Thyroid gland (tissue), 4 donors: ENCODE data around the gene MACC1. TPM values are rescaled to one million over a fixed set of nuclear protein-coding genes. Genes with fewer than 3 reads are reported as not detected.
A peak's percentile ranks its signal among the peaks of the same experiment; 100 is the strongest.

Source experiments
- DNase-seq, 2 donors: peaks; one replicate each; pipeline ENCODE4 v3.0.0-alpha.2; 2019
- H3K27ac ChIP-seq, 3 donors: fragments of 200-600 bp; sonication (generic); 1 replicate in 2 of 3; 2 replicates in 1 of 3; pipeline ENCODE4 v1.5.1; 2016 to 2019; ENCODE audit warnings: mild to moderate bottlenecking in 1 of 3, moderate library complexity in 1 of 3
- H3K27me3 ChIP-seq: fragments of 200-600 bp; sonication (generic); one replicate; pipeline ENCODE4 v1.5.1; 2019
- H3K36me3 ChIP-seq, 2 donors: fragments of 200-600 bp; sonication (generic); one replicate each; pipeline ENCODE4 v1.5.1; 2016 to 2019
- H3K4me1 ChIP-seq, 2 donors: fragments of 200-600 bp; sonication (generic); one replicate each; pipeline ENCODE4 v1.5.1; 2017 to 2019
- H3K4me3 ChIP-seq, 3 donors: fragments of 200-600 bp; sonication (generic); replicated peaks in 1 of 3; 1 replicate in 2 of 3; 2 replicates in 1 of 3; pipeline ENCODE4 v1.5.1; 2016; ENCODE audit warnings: mild to moderate bottlenecking in 1 of 3
- H3K9me3 ChIP-seq: fragments of 200-600 bp; sonication (generic); one replicate; pipeline ENCODE4 v1.5.1; 2017
- POLR2A ChIP-seq, 2 donors: fragments of 450-650 bp; IDR thresholded peaks; one replicate each; pipeline ENCODE4 v1.6.1; 2017; ENCODE audit warnings: antibody characterized with exemption in 2 of 2, mild to moderate bottlenecking in 2 of 2, moderate library complexity in 1 of 2
- WGBS, 2 donors: methylation state at CpG; one replicate each; pipeline ENCODE4 v1.1.5; 2017; 5-methylcytosine and 5-hydroxymethylcytosine counted together
- intact Hi-C: fragments of 100-400 bp; cut with DNase I; formaldehyde crosslinking; loops from one replicate; pipeline ENCODE4 v1.15.1; 2023
- total RNA-seq, 4 donors: library from RNA; depleted of rRNA; stranded (reverse); fragments of >200 nt; gene quantifications; one replicate each; pipeline ENCODE4 v1.2.3, GENCODE V29; 2016
- TF ChIP-seq, protein P1 (sequence below), 6 experiments: fragments of 200-600 bp in 3 of 6; fragments of 450-650 bp in 3 of 6; sonication (generic) in 3 of 6; IDR thresholded peaks; one replicate each; pipeline ENCODE4 v1.5.1; 2016 to 2019; ENCODE audit warnings: antibody characterized with exemption in 6 of 6, mild to moderate bottlenecking in 2 of 6, inconsistent platforms in 1 of 6, moderate library complexity in 1 of 6

Gene MACC1
- total RNA-seq, 4 donors from 2014 or later: 2.6 to 7.7 (median 3.6) TPM

DNA sequence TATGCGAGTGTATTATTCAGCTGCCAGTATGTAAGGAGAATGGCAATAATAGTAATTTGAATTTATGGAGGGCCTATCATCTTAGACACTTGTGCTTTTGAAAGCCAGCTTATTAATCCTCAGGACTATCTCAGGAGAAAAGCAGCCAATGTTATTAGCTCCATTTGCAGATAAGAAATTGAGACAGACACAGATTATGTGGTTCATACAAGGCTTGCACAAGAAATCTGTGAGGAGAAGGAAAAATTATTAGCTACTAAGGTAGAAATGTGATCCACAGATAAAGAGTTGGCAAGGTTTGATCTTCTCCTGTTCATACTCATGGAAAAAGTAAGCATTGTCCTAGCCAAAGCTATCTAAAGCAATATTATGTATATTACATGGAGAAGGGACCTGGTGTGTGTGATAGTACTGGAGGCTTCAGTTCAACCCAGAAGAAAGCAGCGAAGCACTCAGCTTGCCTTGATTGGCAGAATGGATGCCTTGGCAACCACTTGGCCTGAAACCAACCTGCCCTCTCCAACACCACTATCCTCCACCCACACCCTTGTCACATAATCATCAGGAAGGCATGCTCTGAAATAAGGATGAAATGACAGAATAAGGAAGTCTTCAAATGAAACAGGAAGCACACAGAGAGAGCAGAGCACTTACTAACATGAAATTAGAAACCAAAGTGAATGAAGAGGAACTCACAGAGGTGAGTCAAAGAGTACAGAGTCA, 18.0 kb downstream of the MACC1 start:
- H3K36me3 ChIP-seq: no peaks in the 10 kb centered on the region
- peak; percentile 42 to 50 for DNase-seq
- H3K4me3 ChIP-seq: no peak overlapping the region
- no peaks in the 10 kb centered on the region for H3K4me1 ChIP-seq
- no peaks in the 10 kb centered on the region for H3K9me3 ChIP-seq
- intact Hi-C loops: no loop called here
- WGBS, 2 donors: 71 to 76% methylated on average over 2 of the region's 2 CpGs
- no peak overlapping the region for H3K27ac ChIP-seq
- H3K27me3 ChIP-seq: no peaks in the 10 kb centered on the region
- TF ChIP-seq, protein P1, sequence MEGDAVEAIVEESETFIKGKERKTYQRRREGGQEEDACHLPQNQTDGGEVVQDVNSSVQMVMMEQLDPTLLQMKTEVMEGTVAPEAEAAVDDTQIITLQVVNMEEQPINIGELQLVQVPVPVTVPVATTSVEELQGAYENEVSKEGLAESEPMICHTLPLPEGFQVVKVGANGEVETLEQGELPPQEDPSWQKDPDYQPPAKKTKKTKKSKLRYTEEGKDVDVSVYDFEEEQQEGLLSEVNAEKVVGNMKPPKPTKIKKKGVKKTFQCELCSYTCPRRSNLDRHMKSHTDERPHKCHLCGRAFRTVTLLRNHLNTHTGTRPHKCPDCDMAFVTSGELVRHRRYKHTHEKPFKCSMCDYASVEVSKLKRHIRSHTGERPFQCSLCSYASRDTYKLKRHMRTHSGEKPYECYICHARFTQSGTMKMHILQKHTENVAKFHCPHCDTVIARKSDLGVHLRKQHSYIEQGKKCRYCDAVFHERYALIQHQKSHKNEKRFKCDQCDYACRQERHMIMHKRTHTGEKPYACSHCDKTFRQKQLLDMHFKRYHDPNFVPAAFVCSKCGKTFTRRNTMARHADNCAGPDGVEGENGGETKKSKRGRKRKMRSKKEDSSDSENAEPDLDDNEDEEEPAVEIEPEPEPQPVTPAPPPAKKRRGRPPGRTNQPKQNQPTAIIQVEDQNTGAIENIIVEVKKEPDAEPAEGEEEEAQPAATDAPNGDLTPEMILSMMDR (IDR thresholded peaks at IDR 0.05): no peak
- no peak for TF ChIP-seq POLR2A (IDR thresholded peaks at IDR 0.05)

DNA sequence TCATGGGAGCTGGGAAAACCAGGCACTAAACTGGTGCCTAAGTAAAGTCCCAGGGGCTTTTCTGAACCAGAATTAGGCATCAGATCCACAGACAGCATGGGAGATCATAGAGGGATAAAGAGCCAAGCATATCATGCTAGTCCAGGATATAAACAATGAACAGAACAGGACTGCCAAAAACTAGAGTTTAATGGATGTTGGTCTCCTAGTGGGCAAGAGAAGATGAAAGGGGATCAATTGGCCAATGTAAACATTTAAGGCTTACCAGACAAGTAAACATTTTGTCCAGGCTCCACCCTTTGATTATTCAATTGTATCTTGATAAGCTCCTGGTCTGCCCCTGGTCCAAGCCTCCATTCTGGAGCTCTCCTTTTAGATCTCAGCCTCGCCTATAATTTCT, 18.9 kb downstream of the MACC1 start:
- Histone ChIP-seq H3K9me3 (no peaks in the 10 kb centered on the region), H3K36me3 (no peaks in the 10 kb centered on the region), H3K4me1 (no peaks in the 10 kb centered on the region), H3K4me3 (no peak overlapping the region), H3K27ac (no peak overlapping the region), H3K27me3 (no peaks in the 10 kb centered on the region)
- TF ChIP-seq, protein P1 (IDR thresholded peaks at IDR 0.05): no peak
- TF ChIP-seq POLR2A (IDR thresholded peaks at IDR 0.05): no peak
- no peak for DNase-seq
- intact Hi-C loops: no loop called here
- WGBS, 2 donors: 85 to 95% methylated on average over 1 of the region's 1 CpG

DNA sequence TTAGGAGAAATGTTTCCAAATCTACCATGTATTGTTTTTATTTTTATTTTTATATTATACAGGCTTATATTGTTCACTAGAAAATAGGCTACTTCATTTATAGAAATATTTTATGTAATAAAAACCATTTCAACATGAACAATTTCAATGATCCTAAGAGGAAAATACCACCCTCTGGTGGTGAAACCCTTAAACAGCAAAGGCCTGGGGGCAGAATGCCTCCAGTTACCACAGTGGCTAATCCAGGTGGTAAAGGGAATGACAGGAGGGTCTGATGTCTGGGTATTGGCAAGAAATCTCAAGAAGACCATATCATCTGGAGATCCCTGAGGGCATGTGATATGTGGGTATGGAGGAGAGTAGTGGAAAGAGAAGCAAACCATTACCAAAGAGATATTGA, 19.3 kb downstream of the MACC1 start:
- Histone ChIP-seq H3K9me3 (no peaks in the 10 kb centered on the region), H3K27ac (no peak overlapping the region), H3K4me1 (no peaks in the 10 kb centered on the region), H3K4me3 (no peak overlapping the region), H3K27me3 (no peaks in the 10 kb centered on the region), H3K36me3 (no peaks in the 10 kb centered on the region)
- intact Hi-C loops: no loop called here
- DNase-seq: no peak
- TF ChIP-seq, protein P1 (IDR thresholded peaks at IDR 0.05): no peak
- TF ChIP-seq POLR2A (IDR thresholded peaks at IDR 0.05): no peak

DNA sequence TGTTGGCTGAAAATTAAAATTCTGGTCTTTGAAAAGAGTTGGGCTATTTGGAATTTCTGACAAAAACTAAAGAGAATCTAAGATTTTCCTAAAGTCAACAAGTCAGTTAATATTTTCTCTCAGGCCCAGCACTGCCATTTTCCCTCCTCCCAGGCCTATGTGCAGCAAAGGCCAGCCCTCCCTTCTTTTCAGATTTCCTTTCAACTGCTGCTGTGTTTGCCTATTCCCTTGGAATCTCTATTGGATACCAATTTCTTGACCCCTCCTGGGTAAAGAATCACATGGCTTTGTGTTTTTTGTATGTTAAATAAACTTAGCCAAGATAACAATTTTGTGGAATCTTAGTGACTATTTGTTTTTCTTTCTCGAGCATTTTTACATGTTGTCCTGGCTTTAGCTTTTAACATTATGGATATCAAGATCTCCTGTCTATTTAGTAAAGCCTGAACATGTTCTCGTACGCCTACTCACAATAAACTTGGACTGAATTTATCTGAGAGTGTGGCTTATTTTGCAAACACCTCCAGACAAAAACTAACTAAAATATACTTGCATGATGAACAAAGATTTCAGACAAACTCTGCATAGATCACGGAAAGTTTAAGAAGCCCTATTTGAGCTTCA, 19.9 kb downstream of the MACC1 start:
- H3K27me3 ChIP-seq: no peaks in the 10 kb centered on the region
- TF ChIP-seq POLR2A (IDR thresholded peaks at IDR 0.05): no peak
- TF ChIP-seq, protein P1 (IDR thresholded peaks at IDR 0.05): no peak
- no peaks in the 10 kb centered on the region for H3K9me3 ChIP-seq
- no peaks in the 10 kb centered on the region for H3K36me3 ChIP-seq
- 76% methylated on average over 4 of the region's 4 CpGs for WGBS, 2 donors
- no peak overlapping the region for H3K27ac ChIP-seq
- intact Hi-C loops: no loop called here
- H3K4me1 ChIP-seq: no peaks in the 10 kb centered on the region
- no peak for DNase-seq
- no peak overlapping the region for H3K4me3 ChIP-seq

DNA sequence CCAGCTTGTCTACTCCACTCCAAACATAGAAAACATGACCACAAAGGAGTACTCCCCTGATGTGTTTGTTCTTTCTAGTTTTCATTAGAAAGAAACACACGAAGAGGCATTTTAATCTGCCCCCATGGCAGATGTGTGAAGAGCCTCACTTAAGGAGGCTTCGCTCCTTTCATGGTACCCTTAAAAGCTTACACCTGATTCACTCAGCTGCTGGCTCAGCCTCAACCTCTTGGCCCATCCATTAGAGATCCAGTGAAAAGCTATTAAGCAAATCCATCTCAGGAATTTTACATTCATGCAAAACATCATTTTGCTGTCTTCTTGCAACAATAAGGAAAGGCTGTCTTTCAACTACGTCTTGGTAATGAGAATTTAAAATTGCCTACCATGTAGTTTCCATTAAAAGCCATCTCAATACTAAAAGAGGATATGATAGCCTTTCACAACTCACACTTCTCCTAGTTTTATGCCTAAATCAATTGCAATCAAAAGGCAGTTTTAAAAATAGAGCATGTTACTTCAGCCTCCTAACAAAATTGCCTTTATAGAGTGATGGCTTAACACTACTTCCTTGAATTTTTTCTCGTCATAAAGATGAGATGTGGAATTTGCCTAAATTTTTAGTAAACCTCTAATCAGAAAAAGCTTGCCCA, 22.7 kb downstream of the MACC1 start:
- Histone ChIP-seq H3K27ac (no peak overlapping the region), H3K27me3 (no peaks in the 10 kb centered on the region), H3K9me3 (no peaks in the 10 kb centered on the region), H3K36me3 (no peaks in the 10 kb centered on the region), H3K4me3 (no peak overlapping the region), H3K4me1 (no peaks in the 10 kb centered on the region)
- whole genome bisulfite sequencing, 2 donors: 71 to 77% methylated on average over 4 of the region's 4 CpGs
- TF ChIP-seq, protein P1 (IDR thresholded peaks at IDR 0.05): no peak
- TF ChIP-seq POLR2A (IDR thresholded peaks at IDR 0.05): no peak
- intact Hi-C loops: no loop called here
- no peak for DNase-seq
